Activated T-helper 2 cell treated with anti-CD3 and anti-CD28 coated beads, Interferon-gamma antibody, Interleukin-2, Interleukin-4, amounts not matched to agents 10 μg/mL and 5 μg/mL and 100 μg/mL, durations not matched to agents 14 hours and 24 hours and 36 hours (primary cell): ENCODE measurements around the gene ANKIB1. TPM values are rescaled to one million over a fixed set of nuclear protein-coding genes. Genes with fewer than 3 reads are reported as not detected.
"Not testable (repeated sequence)": the region's sequence is repeated elsewhere in the genome, so short reads cannot be mapped to it uniquely, and the experiment has no call there.

Source experiments
- DNase-seq: peaks from one replicate; pipeline ENCODE4 v3.0.0; 2021; ENCODE audit warnings: low spot score
- H3K27ac Mint-ChIP-seq: one replicate; pipeline ENCODE4 v1.8.0; 2021; ENCODE audit warnings: mixed read lengths
- H3K27me3 Mint-ChIP-seq: one replicate; pipeline ENCODE4 v1.8.0; 2021; ENCODE audit warnings: low read depth, mixed read lengths
- H3K36me3 Mint-ChIP-seq: one replicate; pipeline ENCODE4 v1.8.0; 2021; ENCODE audit warnings: low read depth, mixed read lengths
- H3K4me1 Mint-ChIP-seq: one replicate; pipeline ENCODE4 v1.8.0; 2021; ENCODE audit warnings: low read depth, mixed read lengths
- H3K4me3 Mint-ChIP-seq: one replicate; pipeline ENCODE4 v1.8.0; 2021; ENCODE audit warnings: low read depth, mild to moderate bottlenecking, moderate library complexity, mixed read lengths
- H3K9me3 Mint-ChIP-seq: one replicate; pipeline ENCODE4 v1.8.0; 2021; ENCODE audit warnings: mixed read lengths
- intact Hi-C: fragments of 100-400 bp; cut with micrococcal nuclease; formaldehyde crosslinking; loops from one replicate; pipeline ENCODE4 v1.15.1; 2023
- total RNA-seq: library from RNA; stranded (reverse); gene quantifications from 2 replicates; pipeline ENCODE4 v1.2.3, GENCODE V29; 2022

The ANKIB1 gene
- total RNA-seq, 1 donor from 2014 or later = 55.0 TPM

- Mint-ChIP-seq H3K36me3 (peaks cover 25% of the 10 kb centered on the region), H3K27me3 (no peaks in the 10 kb centered on the region), H3K4me3 (no peak overlapping the region), H3K4me1 (no peaks in the 10 kb centered on the region), H3K9me3 (no peaks in the 10 kb centered on the region), H3K27ac (no peak overlapping the region)
- intact Hi-C loops = no loop called here
- no peak for DNase-seq
Observed at GRCh38 chr7:92354214-92354613, 108.4 kb downstream of the ANKIB1 start.

GRCh38 chr7:92356406-92356805 lies 110.6 kb downstream of the ANKIB1 start:
- H3K4me3 Mint-ChIP-seq = no peak overlapping the region
- intact Hi-C loops = no loop called here
- H3K9me3 Mint-ChIP-seq = no peaks in the 10 kb centered on the region
- no peak for DNase-seq
- no peak overlapping the region for H3K27ac Mint-ChIP-seq
- peaks cover 30% of the 10 kb centered on the region for H3K36me3 Mint-ChIP-seq
- H3K4me1 Mint-ChIP-seq = no peaks in the 10 kb centered on the region
- H3K27me3 Mint-ChIP-seq = no peaks in the 10 kb centered on the region

GRCh38 chr7:92357260-92357659 lies 111.5 kb downstream of the ANKIB1 start:
- Mint-ChIP-seq H3K36me3 (peaks cover 32% of the 10 kb centered on the region), H3K4me1 (no peaks in the 10 kb centered on the region), H3K27ac (no peak overlapping the region), H3K4me3 (no peak overlapping the region), H3K27me3 (no peaks in the 10 kb centered on the region), H3K9me3 (no peaks in the 10 kb centered on the region)
- DNase-seq = no peak
- intact Hi-C loops = no loop called here

GRCh38 chr7:92359179-92359578 lies 113.4 kb downstream of the ANKIB1 start:
- intact Hi-C loops, H3K27ac Mint-ChIP-seq, DNase-seq, H3K4me1 Mint-ChIP-seq, H3K27me3 Mint-ChIP-seq, H3K9me3 Mint-ChIP-seq, H3K4me3 Mint-ChIP-seq: not testable (repeated sequence)
- peaks cover 33% of the 10 kb centered on the region for H3K36me3 Mint-ChIP-seq

- intact Hi-C loops = no loop called here
- Mint-ChIP-seq H3K36me3 (peaks cover 34% of the 10 kb centered on the region), H3K27me3 (no peaks in the 10 kb centered on the region), H3K4me3 (no peak overlapping the region), H3K27ac (no peak overlapping the region), H3K9me3 (no peaks in the 10 kb centered on the region), H3K4me1 (no peaks in the 10 kb centered on the region)
- no peak for DNase-seq
Observed at GRCh38 chr7:92359801-92360200, 114.0 kb downstream of the ANKIB1 start.

GRCh38 chr7:92360387-92360786 lies 114.6 kb downstream of the ANKIB1 start:
- no peaks in the 10 kb centered on the region for H3K9me3 Mint-ChIP-seq
- intact Hi-C loops = no loop called here
- H3K27ac Mint-ChIP-seq = no peak overlapping the region
- no peaks in the 10 kb centered on the region for H3K27me3 Mint-ChIP-seq
- peaks cover 31% of the 10 kb centered on the region for H3K36me3 Mint-ChIP-seq
- no peak overlapping the region for H3K4me3 Mint-ChIP-seq
- no peaks in the 10 kb centered on the region for H3K4me1 Mint-ChIP-seq
- DNase-seq = no peak

- H3K4me3 Mint-ChIP-seq = no peak overlapping the region
- no peak overlapping the region for H3K27ac Mint-ChIP-seq
- no peaks in the 10 kb centered on the region for H3K27me3 Mint-ChIP-seq
- H3K4me1 Mint-ChIP-seq = no peaks in the 10 kb centered on the region
- peaks cover 43% of the 10 kb centered on the region for H3K36me3 Mint-ChIP-seq
- DNase-seq = no peak
- no peaks in the 10 kb centered on the region for H3K9me3 Mint-ChIP-seq
- intact Hi-C loops = no loop called here
Observed at GRCh38 chr7:92362131-92362530, 116.4 kb downstream of the ANKIB1 start.

GRCh38 chr7:92366730-92367129 lies 121.0 kb downstream of the ANKIB1 start:
- Mint-ChIP-seq H3K36me3 (peaks cover 31% of the 10 kb centered on the region), H3K27me3 (no peaks in the 10 kb centered on the region), H3K9me3 (no peaks in the 10 kb centered on the region), H3K4me1 (no peaks in the 10 kb centered on the region), H3K4me3 (no peak overlapping the region), H3K27ac (no peak overlapping the region)
- intact Hi-C loops = no loop called here
- DNase-seq = no peak

GRCh38 chr7:92368741-92369140 lies 123.0 kb downstream of the ANKIB1 start:
- intact Hi-C loops = no loop called here
- H3K4me1 Mint-ChIP-seq = no peaks in the 10 kb centered on the region
- H3K9me3 Mint-ChIP-seq = no peaks in the 10 kb centered on the region
- H3K27ac Mint-ChIP-seq = no peak overlapping the region
- H3K27me3 Mint-ChIP-seq = no peaks in the 10 kb centered on the region
- no peak for DNase-seq
- no peak overlapping the region for H3K4me3 Mint-ChIP-seq
- peaks cover 24% of the 10 kb centered on the region for H3K36me3 Mint-ChIP-seq

GRCh38 chr7:92375013-92375412 lies 129.2 kb downstream of the ANKIB1 start:
- Mint-ChIP-seq H3K4me1 (no peaks in the 10 kb centered on the region), H3K9me3 (no peaks in the 10 kb centered on the region), H3K27me3 (no peaks in the 10 kb centered on the region), H3K4me3 (no peak overlapping the region), H3K27ac (no peak overlapping the region), H3K36me3 (peaks cover 39% of the 10 kb centered on the region)
- no peak for DNase-seq
- intact Hi-C loops = no loop called here

GRCh38 chr7:92391071-92391470 lies 145.3 kb downstream of the ANKIB1 start:
- Mint-ChIP-seq H3K9me3 (no peaks in the 10 kb centered on the region), H3K4me3 (no peak overlapping the region), H3K27me3 (no peaks in the 10 kb centered on the region), H3K36me3 (peaks cover 14% of the 10 kb centered on the region), H3K27ac (no peak overlapping the region), H3K4me1 (no peaks in the 10 kb centered on the region)
- no peak for DNase-seq
- intact Hi-C loops = no loop called here

GRCh38 chr7:92397542-92397941 lies 151.8 kb downstream of the ANKIB1 start:
- Mint-ChIP-seq H3K27ac (no peak overlapping the region), H3K9me3 (no peaks in the 10 kb centered on the region), H3K27me3 (no peaks in the 10 kb centered on the region), H3K4me3 (no peak overlapping the region), H3K4me1 (no peaks in the 10 kb centered on the region), H3K36me3 (peaks cover 13% of the 10 kb centered on the region)
- DNase-seq = no peak
- intact Hi-C loops = no loop called here

- Mint-ChIP-seq H3K27me3 (no peaks in the 10 kb centered on the region), H3K36me3 (peaks cover 24% of the 10 kb centered on the region), H3K4me3 (no peak overlapping the region), H3K9me3 (no peaks in the 10 kb centered on the region), H3K27ac (no peak overlapping the region), H3K4me1 (peaks cover 18% of the 10 kb centered on the region)
- intact Hi-C loops = no loop called here
- DNase-seq = no peak
Observed at GRCh38 chr7:92400013-92400412, 154.2 kb downstream of the ANKIB1 start.
